Gastroesophageal sphincter (tissue), 4 donors: ENCODE measurements around the gene RNF157. TPM values are rescaled to one million over a fixed set of nuclear protein-coding genes. Genes with fewer than 3 reads are reported as not detected.
"Not testable (repeated sequence)": the region's sequence is repeated elsewhere in the genome, so short reads cannot be mapped to it uniquely, and the experiment has no call there.

Experiments
- ATAC-seq: fragments of 150-250 bp; one replicate; pipeline ENCODE4 v1.9.1; 2016; ENCODE audit warnings: mild to moderate bottlenecking, moderate library complexity
- H3K27ac ChIP-seq, 4 donors: fragments of 200-600 bp; sonication (generic) in 3 of 4; 1 replicate in 3 of 4; 2 replicates in 1 of 4; pipeline ENCODE4 v1.5.1; 2016 to 2019
- H3K27me3 ChIP-seq: fragments of 200-600 bp; sonication (generic); one replicate; pipeline ENCODE4 v1.5.1; 2019
- H3K36me3 ChIP-seq, 2 donors: fragments of 200-600 bp; sonication (generic); one replicate each; pipeline ENCODE4 v1.5.1; 2019; ENCODE audit warnings: control low read depth in 1 of 2
- H3K4me1 ChIP-seq, 3 donors: fragments of 200-600 bp; sonication (generic); 1 replicate in 2 of 3; 2 replicates in 1 of 3; pipeline ENCODE4 v1.5.1; 2016 to 2019; ENCODE audit warnings: control low read depth in 2 of 3
- H3K4me3 ChIP-seq, 2 donors: fragments of 200-600 bp; sonication (generic); one replicate each; pipeline ENCODE4 v1.5.1; 2019; ENCODE audit warnings: mild to moderate bottlenecking in 1 of 2, moderate library complexity in 1 of 2
- H3K9me3 ChIP-seq, 3 donors: fragments of 200-600 bp; sonication (generic); one replicate each; pipeline ENCODE4 v1.5.1; 2017 to 2019; ENCODE audit warnings: control low read depth in 2 of 3
- EP300 ChIP-seq: sonication (generic); formaldehyde crosslinking; IDR thresholded peaks from one replicate; pipeline ENCODE4 v1.6.1; 2017; ENCODE audit warnings: antibody characterized with exemption, mild to moderate bottlenecking
- POLR2A ChIP-seq, 2 donors: fragments of 450-650 bp; IDR thresholded peaks; one replicate each; pipeline ENCODE4 v1.6.1; 2017; ENCODE audit warnings: antibody characterized with exemption in 2 of 2, mild to moderate bottlenecking in 2 of 2, moderate library complexity in 1 of 2
- POLR2AphosphoS5 ChIP-seq: sonication (generic); formaldehyde crosslinking; IDR thresholded peaks from one replicate; pipeline ENCODE4 v1.6.1; 2017; ENCODE audit warnings: antibody characterized with exemption
- WGBS, 2 donors: methylation state at CpG; one replicate each; pipeline ENCODE4 v1.1.5; 2018; ENCODE audit warnings: low coverage in 1 of 2; 5-methylcytosine and 5-hydroxymethylcytosine counted together
- total RNA-seq, 4 donors: library from RNA; depleted of rRNA; stranded (reverse); fragments of >200 nt; gene quantifications; one replicate each; pipeline ENCODE4 v1.1.0, GENCODE V29; 2016
- TF ChIP-seq, protein P1 (sequence below), 4 experiments: fragments of 200-600 bp in 2 of 4; fragments of 450-650 bp in 2 of 4; sonication (generic) in 1 of 4; IDR thresholded peaks; one replicate each; pipeline ENCODE4 v1.5.1; 2017 to 2019; ENCODE audit warnings: antibody characterized with exemption in 4 of 4, mild to moderate bottlenecking in 2 of 4, moderate library complexity in 2 of 4

Gene RNF157
- total RNA-seq, 4 donors from 2014 or later = 2.5 to 8.1 (median 3.3) TPM

DNA sequence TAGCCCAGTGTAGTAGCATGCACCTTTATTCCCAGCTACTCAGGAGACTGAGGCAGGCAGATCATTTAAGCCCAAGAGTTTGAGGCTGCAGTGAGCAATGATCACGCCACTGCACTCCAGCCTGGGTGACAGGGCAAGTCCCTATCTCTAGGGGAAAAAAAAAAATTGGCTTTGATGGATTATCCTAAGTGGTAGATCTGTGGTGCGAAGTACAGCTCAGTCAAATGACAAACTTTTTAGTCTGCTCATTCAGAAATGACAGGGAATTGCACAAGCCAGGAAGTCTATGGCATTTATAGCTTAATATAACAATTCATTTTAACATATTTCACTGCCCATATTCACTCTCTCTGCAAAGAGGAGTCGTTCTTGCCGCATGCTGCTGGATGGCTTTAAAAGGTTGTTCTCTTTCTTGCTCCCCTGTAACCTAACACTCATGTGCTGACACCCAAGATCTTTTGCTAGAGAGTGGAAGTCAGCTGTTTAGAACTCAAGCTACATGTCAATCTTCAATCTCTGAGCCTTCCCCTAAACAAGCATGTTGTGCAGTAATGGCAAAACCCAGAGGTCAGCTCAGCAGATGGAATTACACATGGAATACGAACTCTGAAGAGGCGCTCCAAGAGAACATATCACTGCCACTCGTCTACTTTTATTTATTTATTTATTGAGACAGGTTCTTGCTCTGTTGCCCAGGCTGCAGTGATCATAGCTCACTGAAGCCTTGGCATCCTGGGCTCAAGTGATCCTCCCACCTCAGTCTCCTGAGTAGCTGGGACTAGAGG is 32.8 kb downstream of the RNF157 start:
- no peak for ATAC-seq
- WGBS, 2 donors = 73 to 75% methylated on average over 7 of the region's 7 CpGs
- no peaks in the 10 kb centered on the region for H3K4me1 ChIP-seq
- TF ChIP-seq, protein P1, sequence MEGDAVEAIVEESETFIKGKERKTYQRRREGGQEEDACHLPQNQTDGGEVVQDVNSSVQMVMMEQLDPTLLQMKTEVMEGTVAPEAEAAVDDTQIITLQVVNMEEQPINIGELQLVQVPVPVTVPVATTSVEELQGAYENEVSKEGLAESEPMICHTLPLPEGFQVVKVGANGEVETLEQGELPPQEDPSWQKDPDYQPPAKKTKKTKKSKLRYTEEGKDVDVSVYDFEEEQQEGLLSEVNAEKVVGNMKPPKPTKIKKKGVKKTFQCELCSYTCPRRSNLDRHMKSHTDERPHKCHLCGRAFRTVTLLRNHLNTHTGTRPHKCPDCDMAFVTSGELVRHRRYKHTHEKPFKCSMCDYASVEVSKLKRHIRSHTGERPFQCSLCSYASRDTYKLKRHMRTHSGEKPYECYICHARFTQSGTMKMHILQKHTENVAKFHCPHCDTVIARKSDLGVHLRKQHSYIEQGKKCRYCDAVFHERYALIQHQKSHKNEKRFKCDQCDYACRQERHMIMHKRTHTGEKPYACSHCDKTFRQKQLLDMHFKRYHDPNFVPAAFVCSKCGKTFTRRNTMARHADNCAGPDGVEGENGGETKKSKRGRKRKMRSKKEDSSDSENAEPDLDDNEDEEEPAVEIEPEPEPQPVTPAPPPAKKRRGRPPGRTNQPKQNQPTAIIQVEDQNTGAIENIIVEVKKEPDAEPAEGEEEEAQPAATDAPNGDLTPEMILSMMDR (IDR thresholded peaks at IDR 0.05) = no peak
- TF ChIP-seq POLR2AphosphoS5 (no peak), POLR2A (IDR thresholded peaks at IDR 0.05) (no peak), EP300 (no peak)
- no peak overlapping the region for H3K4me3 ChIP-seq
- no peak overlapping the region for H3K27ac ChIP-seq
- H3K27me3 ChIP-seq = peaks cover 24% of the 10 kb centered on the region
- H3K36me3 ChIP-seq = no peaks in the 10 kb centered on the region
- H3K9me3 ChIP-seq = no peaks in the 10 kb centered on the region

DNA sequence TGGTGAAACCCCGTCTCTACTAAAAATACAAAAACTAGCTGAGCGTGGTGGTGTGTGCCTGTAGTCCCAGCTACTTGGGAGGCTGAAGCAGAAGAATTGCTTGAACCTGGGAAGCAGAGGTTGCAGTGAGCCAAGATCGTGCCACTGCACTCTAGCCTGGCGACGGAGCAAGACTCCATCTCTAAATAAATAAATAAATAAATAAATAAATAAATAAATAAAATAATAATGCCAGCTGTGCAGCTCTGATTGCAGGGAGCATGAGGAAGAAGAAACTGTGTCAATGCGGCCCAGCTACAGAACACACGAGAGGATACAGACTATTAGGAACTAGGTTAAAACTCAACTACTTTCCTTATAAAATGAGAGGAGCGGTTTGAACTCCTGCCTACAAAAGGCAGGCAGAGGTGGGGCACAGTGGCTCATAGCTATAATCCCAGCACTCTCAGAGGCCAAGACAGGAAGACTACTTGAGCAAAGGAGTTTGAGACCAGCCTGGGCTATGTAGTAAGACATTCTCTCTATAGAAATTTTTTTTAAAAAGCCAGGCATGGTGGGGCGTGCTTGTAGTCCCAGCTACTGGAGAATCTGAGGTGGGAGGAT is 34.6 kb downstream of the RNF157 start:
- not testable (repeated sequence) for H3K36me3 ChIP-seq, H3K27me3 ChIP-seq, H3K4me3 ChIP-seq, H3K4me1 ChIP-seq, H3K9me3 ChIP-seq, ATAC-seq, H3K27ac ChIP-seq
- 96 to 100% methylated on average over 3 to 4 of the region's 9 CpGs for WGBS, 2 donors

DNA sequence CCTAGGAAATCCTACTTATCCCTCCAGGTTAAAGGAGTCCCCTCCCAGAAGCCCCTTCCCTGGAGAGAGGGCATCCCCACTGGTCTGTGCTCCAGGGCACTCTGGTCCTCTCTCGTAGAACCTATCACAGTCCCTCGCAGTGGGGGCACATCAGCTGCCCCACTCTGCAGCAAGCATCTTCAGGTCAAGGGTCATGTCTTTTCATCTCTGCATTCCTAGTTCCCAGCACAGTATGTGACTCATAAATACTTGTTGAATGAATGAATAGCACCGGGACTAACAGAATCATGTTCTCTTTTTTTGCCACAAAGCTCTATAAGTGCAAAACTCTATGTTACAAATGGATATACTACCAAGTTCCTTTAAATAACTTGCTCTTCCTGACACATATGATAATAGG is 36.0 kb downstream of the RNF157 start:
- H3K27ac ChIP-seq = no peak overlapping the region
- no peak overlapping the region for H3K4me3 ChIP-seq
- ATAC-seq = no peak
- no peaks in the 10 kb centered on the region for H3K36me3 ChIP-seq
- WGBS, 2 donors = 60% methylated on average over 1 to 3 of the region's 3 CpGs
- TF ChIP-seq POLR2A (IDR thresholded peaks at IDR 0.05) (no peak), POLR2AphosphoS5 (no peak), EP300 (no peak)
- TF ChIP-seq, protein P1 (IDR thresholded peaks at IDR 0.05) = no peak
- H3K4me1 ChIP-seq = no peaks in the 10 kb centered on the region
- no peaks in the 10 kb centered on the region for H3K9me3 ChIP-seq
- peaks cover 7% of the 10 kb centered on the region for H3K27me3 ChIP-seq

DNA sequence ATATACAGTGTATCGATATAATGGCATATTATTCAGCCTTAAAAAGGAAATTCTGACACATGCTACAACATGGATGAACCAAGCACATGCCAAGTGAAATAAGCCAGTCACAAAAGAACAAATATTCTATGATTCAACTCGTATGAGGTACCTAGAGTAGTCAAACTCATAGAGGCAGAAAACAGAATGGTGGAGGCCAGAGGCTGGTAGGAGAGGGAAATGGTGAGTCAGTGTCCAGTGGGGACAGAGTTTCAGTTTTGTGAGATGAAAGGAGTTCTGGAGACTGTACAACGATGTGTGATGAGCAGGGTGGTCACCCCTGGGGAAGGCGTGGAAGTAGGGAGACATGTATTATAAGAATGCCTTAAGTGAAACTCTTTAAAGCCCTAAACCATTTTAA is 39.9 kb downstream of the RNF157 start:
- no peak for ATAC-seq
- no peak overlapping the region for H3K27ac ChIP-seq
- no peaks in the 10 kb centered on the region for H3K36me3 ChIP-seq
- TF ChIP-seq, protein P1 (IDR thresholded peaks at IDR 0.05) = no peak
- TF ChIP-seq EP300 (no peak), POLR2A (IDR thresholded peaks at IDR 0.05) (no peak), POLR2AphosphoS5 (no peak)
- no peaks in the 10 kb centered on the region for H3K27me3 ChIP-seq
- 77 to 84% methylated on average over 4 of the region's 4 CpGs for WGBS, 2 donors
- H3K4me3 ChIP-seq = no peak overlapping the region
- peaks cover 0 to 20% (median 0%) of the 10 kb centered on the region in 3 donors for H3K4me1 ChIP-seq
- H3K9me3 ChIP-seq = no peaks in the 10 kb centered on the region

DNA sequence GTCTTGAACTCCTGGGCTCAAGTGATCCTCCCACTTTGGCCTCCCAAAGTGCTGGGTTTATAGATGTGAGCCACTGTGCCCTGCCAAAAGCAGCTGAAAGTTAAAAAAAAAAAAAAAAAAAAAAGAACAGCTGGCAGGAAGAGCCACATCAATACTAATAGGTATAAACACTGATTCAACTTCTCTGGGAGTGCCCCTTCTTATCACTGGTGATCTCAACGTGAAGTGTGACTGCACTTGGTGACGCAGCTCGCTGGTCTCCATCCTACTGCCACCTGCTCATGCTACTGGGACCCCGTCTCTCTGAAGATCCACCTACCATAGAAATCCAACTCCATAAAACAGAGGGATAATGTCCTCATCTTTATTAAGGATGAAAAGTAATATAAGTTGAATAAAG is 40.8 kb downstream of the RNF157 start:
- TF ChIP-seq POLR2AphosphoS5 (no peak), EP300 (no peak), POLR2A (IDR thresholded peaks at IDR 0.05) (no peak)
- TF ChIP-seq, protein P1 (IDR thresholded peaks at IDR 0.05) = no peak
- Histone ChIP-seq H3K4me1 (peaks cover 0 to 20% (median 0%) of the 10 kb centered on the region in 3 donors), H3K9me3 (no peaks in the 10 kb centered on the region), H3K4me3 (no peak overlapping the region), H3K27me3 (no peaks in the 10 kb centered on the region), H3K36me3 (no peaks in the 10 kb centered on the region), H3K27ac (no peak overlapping the region)
- WGBS, 2 donors = 80 to 83% methylated on average over 3 to 4 of the region's 4 CpGs
- no peak for ATAC-seq
